Occipital lobe (tissue), 2 donors: ENCODE data around the gene IGF2R. TPM values are rescaled to one million over a fixed set of nuclear protein-coding genes. Genes with fewer than 3 reads are reported as not detected.
"Not testable (repeated sequence)": the region's sequence is repeated elsewhere in the genome, so short reads cannot be mapped to it uniquely, and the experiment has no call there.

Source experiments
- DNase-seq: peaks from one replicate; lab custom pipeline; 2025; lab: John Stamatoyannopoulos, UW
- total RNA-seq: library from RNA; depleted of rRNA; stranded (reverse); fragments of >200 nt; gene quantifications from one replicate; pipeline ENCODE4 v1.2.3, GENCODE V29; 2014

Gene IGF2R
- total RNA-seq, 1 donor from 2014 or later: 36.7 TPM

- DNase-seq: no peak
Measured at GRCh38 chr6:160137130-160137988, 168.5 kb downstream of the IGF2R start.

GRCh38 chr6:160137989-160138835, 169.3 kb downstream of the IGF2R start:
- no peak for DNase-seq

- DNase-seq: no peak
Measured at GRCh38 chr6:160138839-160139419, 170.0 kb downstream of the IGF2R start.

GRCh38 chr6:160139420-160139851, 170.6 kb downstream of the IGF2R start:
- DNase-seq: no peak

- not testable (repeated sequence) for DNase-seq
Measured at GRCh38 chr6:160140493-160140892, 171.6 kb downstream of the IGF2R start.

- DNase-seq: no peak
Measured at GRCh38 chr6:160141001-160141726, 172.3 kb downstream of the IGF2R start.

- DNase-seq: no peak
Measured at GRCh38 chr6:160142115-160142715, 173.3 kb downstream of the IGF2R start.

GRCh38 chr6:160146454-160147145, 177.7 kb downstream of the IGF2R start:
- DNase-seq: no peak

- no peak for DNase-seq
Measured at GRCh38 chr6:160147146-160147536, 178.3 kb downstream of the IGF2R start.

GRCh38 chr6:160154471-160154870, 185.6 kb downstream of the IGF2R start:
- no peak for DNase-seq

- DNase-seq: no peak
Measured at GRCh38 chr6:160156842-160157241, 188.0 kb downstream of the IGF2R start.

- no peak for DNase-seq
Measured at GRCh38 chr6:160160450-160160849, 191.6 kb downstream of the IGF2R start.

Other genes with a start within 250 kb of the IGF2R start
- 147 TPM for gene WTAP, start 241.6 kb upstream of the IGF2R start, total RNA-seq
- 69.9 TPM for gene ACAT2, start 207.0 kb upstream of the IGF2R start, total RNA-seq
- 336 TPM for gene TCP1, start 179.5 kb upstream of the IGF2R start, total RNA-seq
- gene MRPL18, start 178.6 kb upstream of the IGF2R start, total RNA-seq: 44.5 TPM
- not detected for gene PNLDC1, start 168.8 kb upstream of the IGF2R start, total RNA-seq
- gene MAS1, start 78.1 kb upstream of the IGF2R start, total RNA-seq: not detected
- gene SLC22A1, start 152.7 kb downstream of the IGF2R start, total RNA-seq: 1.9 TPM